Right cardiac atrium (tissue), 5 donors: ENCODE results near the gene FMNL1. TPM values are rescaled to one million over a fixed set of nuclear protein-coding genes. Genes with fewer than 3 reads are reported as not detected.

Experiments used
- ATAC-seq, 2 donors: fragments of 200-7000 bp; cut with Tn5 transposase; one replicate each; pipeline versions ENCODE4 v1.8.0 to v1.9.1; 2020; ENCODE audit warnings: moderate library complexity in 2 of 2, mild to moderate bottlenecking in 1 of 2
- DNase-seq, 3 donors: peaks; one replicate each; pipeline ENCODE4 v3.0.0-alpha.2; 2020
- H3K27ac ChIP-seq: one replicate; pipeline ENCODE4 v1.5.1; 2013; ENCODE audit warnings: mild to moderate bottlenecking, low read length, control low read depth, moderate library complexity
- H3K27me3 ChIP-seq: one replicate; pipeline ENCODE4 v1.6.1; 2013; ENCODE audit not compliant: control insufficient read depth, insufficient read depth
- H3K4me1 ChIP-seq: one replicate; pipeline ENCODE4 v1.6.1; 2013; ENCODE audit warnings: low read length; ENCODE audit not compliant: control insufficient read depth, insufficient read depth
- H3K4me3 ChIP-seq: one replicate; pipeline ENCODE4 v1.5.1; 2013; ENCODE audit warnings: low read length, control low read depth
- H3K9me3 ChIP-seq: one replicate; pipeline ENCODE4 v1.6.1; 2013; ENCODE audit warnings: low read length; ENCODE audit not compliant: control insufficient read depth
- WGBS: extraction: QIAGEN DNeasy Blood & Tissue Kit; methylation state at CpG from one replicate; pipeline ENCODE4 v1.1.7; 2013; 5-methylcytosine and 5-hydroxymethylcytosine counted together
- intact Hi-C, 4 donors: fragments of 100-400 bp; cut with DNase I; formaldehyde crosslinking; loops; one replicate each; pipeline versions ENCODE4 v1.11.0 to v1.14.0; 2022 to 2023
- polyA plus RNA-seq: library from polyadenylated mRNA; stranded (reverse); fragments of 200-250 nt; gene quantifications from one replicate; pipeline ENCODE4 v1.2.3, GENCODE V29; 2013
- total RNA-seq, 4 donors: library from RNA; stranded (reverse); fragmentation: NEBNext Ultra II Directional; extraction: Animal tissue kit (Norgen Biotek cat#: 25700); gene quantifications; one replicate each; pipeline ENCODE4 v1.2.1, GENCODE V29; 2021
- donor health status: healthy with polysubstance abuse.
- donor health status: DM: no; HTN: yes; CAD: no.
- donor health status: DM: no; HTN: no; CAD: no.
- donor health status: DM: no; HTN: yes; CAD: no; lungs with severe emphysema.
- donor health status: DM: yes; HTN: yes; CAD: no.

FMNL1 gene
- total and polyA plus RNA-seq, 5 donors = 10.5 to 17.0 (median 13.0) TPM

DNA sequence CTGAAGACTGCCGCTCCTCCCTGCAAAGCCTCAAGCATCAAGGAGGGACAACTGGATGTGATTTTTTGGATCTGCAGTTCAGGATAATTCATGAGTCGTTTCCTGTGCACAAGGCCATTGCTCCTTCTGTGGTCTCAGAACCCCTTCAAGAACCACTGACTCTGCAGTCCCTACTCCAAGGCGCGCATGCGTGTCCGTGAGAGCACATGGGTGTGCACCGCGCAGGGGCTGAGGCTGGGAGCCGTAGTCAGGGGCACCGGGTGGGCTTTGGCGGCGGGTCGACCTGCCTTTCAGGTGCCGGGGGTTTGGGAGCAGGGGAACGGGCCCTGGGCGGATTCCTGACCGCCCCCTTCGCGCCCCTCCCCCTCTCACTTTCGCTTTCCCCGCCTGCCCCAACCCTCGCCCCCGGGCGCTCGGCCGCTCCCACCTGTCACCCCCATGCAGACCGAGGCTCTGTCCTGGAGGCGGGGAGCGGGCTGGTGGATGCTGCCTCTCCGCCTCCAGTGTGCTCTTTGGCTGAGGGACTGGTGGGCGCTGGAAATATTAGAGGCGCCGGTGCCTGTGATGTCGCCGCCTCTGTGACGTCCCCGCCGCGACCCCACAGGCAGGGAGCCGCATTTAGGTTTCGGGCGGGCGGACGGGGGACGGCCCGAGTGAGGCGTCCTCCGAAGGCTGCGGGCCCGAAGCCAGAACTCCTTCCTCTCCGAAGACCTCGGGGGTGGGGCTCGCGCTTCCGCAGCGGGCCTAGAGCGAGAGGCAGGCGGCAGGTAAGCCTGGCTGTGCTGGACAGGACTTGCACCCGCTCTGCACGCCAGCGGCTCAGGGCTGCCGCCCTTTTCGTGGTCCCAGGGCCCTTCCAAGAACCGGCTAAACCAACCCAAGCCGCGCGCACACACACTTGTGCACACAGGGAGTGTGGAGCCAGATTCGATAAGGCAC lies 40.2 kb downstream of the FMNL1 start, which contains the start of gene SPATA32:
Gene SPATA32, minus strand, starts transcription at position 518 of the 939 bp plus-strand sequence. Its CDS starts 78 bp downstream, at position 440.
- peaks cover 8% of the 10 kb centered on the region for H3K4me1 ChIP-seq
- no peak within 1 kb of the TSS for H3K27ac ChIP-seq
- no peaks in the 10 kb centered on the region for H3K27me3 ChIP-seq
- WGBS = 3% methylated on average over 68 of the region's 68 CpGs
- H3K4me3 ChIP-seq = peak within 1 kb of the TSS; percentile 61
- H3K9me3 ChIP-seq = no peaks in the 10 kb centered on the region
- DNase-seq (peak; percentile 68 to 88 (median 86)), ATAC-seq (peak; percentile 51 to 57)
- intact Hi-C loops = no loop called here

DNA sequence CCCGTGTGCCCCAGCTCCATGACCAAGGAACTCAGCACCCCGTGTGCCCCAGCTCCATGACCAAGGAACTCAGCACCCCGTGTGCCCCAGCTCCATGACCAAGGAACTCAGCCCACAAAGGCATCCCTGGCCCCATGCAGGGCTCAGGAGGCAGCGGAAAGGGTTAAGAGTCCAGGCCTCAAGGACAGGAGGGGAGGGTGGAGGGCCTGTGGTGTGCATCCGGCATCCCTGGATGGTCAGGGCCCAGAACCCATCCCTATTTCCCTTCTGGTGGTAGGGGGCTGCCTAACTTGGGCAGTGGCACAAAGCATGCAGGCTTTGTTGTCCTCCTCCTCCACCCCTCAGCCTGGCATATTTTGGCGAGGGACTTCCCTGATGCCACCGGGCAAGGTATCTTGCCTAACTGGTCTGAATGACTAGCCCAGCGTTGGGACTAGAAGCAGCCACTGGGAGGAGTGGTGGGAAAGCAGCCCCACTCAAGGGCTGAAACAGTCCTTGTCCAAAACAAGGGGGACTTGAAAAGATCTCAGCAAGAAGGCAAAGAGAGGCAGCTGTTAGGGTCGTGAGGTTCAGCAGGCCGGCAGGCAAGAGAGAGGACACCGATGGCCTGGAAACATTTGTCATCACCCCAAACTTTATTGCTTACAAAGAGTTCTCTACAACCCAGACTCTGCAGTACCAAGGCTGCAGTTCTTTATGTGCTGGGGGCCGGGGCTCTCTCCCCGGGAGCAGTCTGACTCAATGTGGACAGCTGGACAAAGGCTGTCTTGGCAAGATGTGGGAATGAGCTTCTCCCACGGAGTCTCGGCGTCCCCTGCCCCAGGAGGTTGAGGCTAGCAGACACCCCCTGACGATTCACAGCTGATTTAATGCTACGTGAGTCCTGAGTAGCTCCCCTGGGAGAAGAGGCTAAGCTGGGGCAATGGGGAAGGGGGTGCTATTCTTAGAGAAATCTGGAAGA lies 41.1 kb downstream of the FMNL1 start:
- H3K4me1 ChIP-seq = peaks cover 8% of the 10 kb centered on the region
- DNase-seq = peak in 2 of 3 donors; percentile 61
- H3K27me3 ChIP-seq = no peaks in the 10 kb centered on the region
- intact Hi-C loops = no loop called here
- WGBS = 43% methylated on average over 18 of the region's 18 CpGs
- no peak overlapping the region for H3K4me3 ChIP-seq
- ATAC-seq = peak; percentile 31 to 51
- peak overlapping the region; percentile 9 for H3K27ac ChIP-seq
- H3K9me3 ChIP-seq = no peaks in the 10 kb centered on the region

DNA sequence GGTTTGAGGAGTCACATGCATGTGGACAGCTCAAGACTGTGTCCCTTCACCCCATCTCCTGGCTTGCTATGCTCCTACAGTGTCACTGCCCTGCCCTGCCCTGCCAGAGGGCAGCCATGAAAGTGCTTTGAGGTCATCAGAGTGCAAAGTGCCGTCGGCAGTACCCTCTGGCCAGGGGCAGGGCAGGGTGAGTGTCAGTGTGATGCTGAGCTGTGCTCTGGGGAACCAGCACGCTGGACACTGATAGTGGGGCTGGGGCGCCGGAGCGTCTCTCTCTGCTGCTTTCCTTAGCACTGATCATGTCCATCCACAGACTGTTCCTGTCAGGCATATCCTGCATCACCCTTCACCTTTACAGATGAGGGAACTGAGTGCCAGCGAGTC lies 41.8 kb downstream of the FMNL1 start:
- H3K4me3 ChIP-seq = no peak overlapping the region
- WGBS = 52% methylated on average over 7 of the region's 7 CpGs
- peak in 1 of 3 donors; percentile 49 for DNase-seq
- ATAC-seq = peak; percentile 2 to 6
- intact Hi-C loops = no loop called here
- no peaks in the 10 kb centered on the region for H3K27me3 ChIP-seq
- H3K27ac ChIP-seq = peak overlapping the region; percentile 9
- H3K4me1 ChIP-seq = peaks cover 8% of the 10 kb centered on the region
- no peaks in the 10 kb centered on the region for H3K9me3 ChIP-seq

DNA sequence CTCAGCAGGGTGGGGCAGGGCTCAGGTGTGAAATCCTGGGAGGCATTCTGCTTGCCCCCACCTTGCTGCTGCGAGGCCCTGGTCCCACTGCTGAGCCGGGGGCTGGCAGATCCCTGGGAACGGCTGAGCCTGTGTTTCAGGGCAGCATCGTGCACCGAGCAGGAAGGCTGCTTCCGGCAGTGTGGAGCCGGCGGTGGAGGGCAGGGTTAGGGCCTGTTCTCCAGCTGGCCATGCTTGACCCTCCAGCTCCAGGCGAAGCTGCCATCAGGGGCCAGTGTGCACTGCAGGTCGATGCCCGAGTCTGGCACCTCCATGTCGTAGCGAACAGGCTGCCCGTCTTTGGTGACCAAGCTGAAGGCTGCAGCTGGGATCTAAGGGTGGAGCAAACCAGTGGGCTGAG lies 42.7 kb downstream of the FMNL1 start:
- H3K9me3 ChIP-seq = no peaks in the 10 kb centered on the region
- H3K4me3 ChIP-seq = no peak overlapping the region
- ATAC-seq (no peak), DNase-seq (peak in 1 of 3 donors; percentile 52)
- no peaks in the 10 kb centered on the region for H3K27me3 ChIP-seq
- 88% methylated on average over 14 of the region's 14 CpGs for WGBS
- no peak overlapping the region for H3K27ac ChIP-seq
- peaks cover 8% of the 10 kb centered on the region for H3K4me1 ChIP-seq
- intact Hi-C loops = no loop called here

DNA sequence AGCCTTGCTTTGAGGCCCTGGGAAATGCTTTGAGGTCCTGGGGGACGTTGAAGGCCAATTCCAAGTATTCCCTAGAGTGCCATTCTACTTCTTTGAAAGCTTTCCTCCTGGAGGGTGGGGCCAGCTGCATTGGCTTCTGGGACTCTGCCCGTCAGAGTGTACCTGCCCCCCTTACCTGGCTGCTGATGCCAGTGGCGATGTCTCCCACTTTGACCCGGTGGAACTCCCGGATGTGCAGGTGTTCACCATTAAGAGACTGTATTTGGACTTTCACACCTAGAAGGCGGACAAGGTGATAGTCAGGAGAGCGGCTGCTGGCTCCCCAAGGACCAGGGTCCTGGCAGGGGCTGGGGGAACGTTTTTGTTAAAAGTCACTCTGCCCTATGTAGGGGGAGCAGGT lies 43.3 kb downstream of the FMNL1 start:
- DNase-seq = no peak
- Histone ChIP-seq H3K4me1 (peaks cover 8% of the 10 kb centered on the region), H3K9me3 (no peaks in the 10 kb centered on the region), H3K4me3 (no peak overlapping the region), H3K27me3 (no peaks in the 10 kb centered on the region), H3K27ac (no peak overlapping the region)
- no peak for ATAC-seq
- intact Hi-C loops = loop anchor here in 1 of 4 donors (5.0 kb wide), 1 partner anchor 117 kb away; no protein-coding TSS in a partner anchor
- WGBS = 81% methylated on average over 8 of the region's 8 CpGs

DNA sequence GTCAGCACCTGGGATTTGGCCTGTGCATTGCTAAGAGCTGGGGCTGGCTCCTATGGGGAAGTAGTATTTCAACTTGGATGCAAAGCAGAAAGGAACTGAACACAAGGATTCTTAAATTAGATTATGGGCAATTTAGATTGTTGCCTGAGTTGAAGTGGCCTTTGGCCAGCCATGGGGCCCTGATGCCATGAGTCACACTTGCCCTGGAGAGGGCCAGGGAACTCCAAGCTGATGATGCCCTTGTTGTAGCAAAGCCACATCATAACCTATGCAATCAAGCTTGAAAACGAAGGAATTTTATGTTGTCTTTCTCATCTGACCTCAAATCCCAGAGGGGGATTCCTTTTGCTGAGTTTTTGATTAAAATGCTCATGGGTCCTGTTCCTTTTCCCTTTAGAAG lies 44.1 kb downstream of the FMNL1 start:
- peaks cover 8% of the 10 kb centered on the region for H3K4me1 ChIP-seq
- H3K9me3 ChIP-seq = no peaks in the 10 kb centered on the region
- no peak overlapping the region for H3K27ac ChIP-seq
- intact Hi-C loops = loop anchor here in 1 of 4 donors (5.0 kb wide), 1 partner anchor 116 kb away; no protein-coding TSS in a partner anchor
- DNase-seq (no peak), ATAC-seq (no peak)
- WGBS = 73% methylated on average over 1 of the region's 1 CpG
- no peak overlapping the region for H3K4me3 ChIP-seq
- H3K27me3 ChIP-seq = no peaks in the 10 kb centered on the region

DNA sequence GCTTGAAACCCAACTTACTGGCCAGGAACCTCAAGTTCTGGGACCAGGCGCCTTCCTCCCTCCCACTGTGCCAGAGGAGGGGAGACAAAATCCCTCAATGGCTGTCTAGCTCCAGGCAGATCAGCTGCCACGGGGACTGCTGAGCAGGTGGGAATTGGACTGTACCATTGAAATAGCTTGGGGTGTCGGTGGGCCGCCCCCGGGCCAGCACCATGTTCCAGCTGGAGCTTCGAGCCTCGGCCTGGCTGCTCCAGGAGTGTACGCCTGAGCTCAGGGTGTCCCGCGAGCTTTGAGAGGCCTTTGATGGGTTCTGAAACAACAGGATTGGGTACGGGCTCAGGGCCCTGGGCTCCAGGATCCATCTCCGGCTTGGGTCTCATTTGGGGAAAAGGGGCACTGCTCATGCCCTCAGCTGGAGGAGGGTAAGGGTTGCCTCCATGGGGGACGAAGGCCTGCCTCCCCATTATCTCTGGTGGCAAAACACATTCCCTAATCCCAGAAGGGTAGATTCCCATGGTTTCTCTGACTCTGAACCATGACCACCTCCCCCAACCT lies 44.8 kb downstream of the FMNL1 start:
- Histone ChIP-seq H3K9me3 (no peaks in the 10 kb centered on the region), H3K27me3 (no peaks in the 10 kb centered on the region), H3K27ac (no peak overlapping the region), H3K4me1 (peaks cover 4% of the 10 kb centered on the region), H3K4me3 (no peak overlapping the region)
- DNase-seq (no peak), ATAC-seq (no peak)
- whole genome bisulfite sequencing = 89% methylated on average over 13 of the region's 13 CpGs
- intact Hi-C loops = loop anchor here in 1 of 4 donors (5.0 kb wide), 1 partner anchor 116 kb away; no protein-coding TSS in a partner anchor

DNA sequence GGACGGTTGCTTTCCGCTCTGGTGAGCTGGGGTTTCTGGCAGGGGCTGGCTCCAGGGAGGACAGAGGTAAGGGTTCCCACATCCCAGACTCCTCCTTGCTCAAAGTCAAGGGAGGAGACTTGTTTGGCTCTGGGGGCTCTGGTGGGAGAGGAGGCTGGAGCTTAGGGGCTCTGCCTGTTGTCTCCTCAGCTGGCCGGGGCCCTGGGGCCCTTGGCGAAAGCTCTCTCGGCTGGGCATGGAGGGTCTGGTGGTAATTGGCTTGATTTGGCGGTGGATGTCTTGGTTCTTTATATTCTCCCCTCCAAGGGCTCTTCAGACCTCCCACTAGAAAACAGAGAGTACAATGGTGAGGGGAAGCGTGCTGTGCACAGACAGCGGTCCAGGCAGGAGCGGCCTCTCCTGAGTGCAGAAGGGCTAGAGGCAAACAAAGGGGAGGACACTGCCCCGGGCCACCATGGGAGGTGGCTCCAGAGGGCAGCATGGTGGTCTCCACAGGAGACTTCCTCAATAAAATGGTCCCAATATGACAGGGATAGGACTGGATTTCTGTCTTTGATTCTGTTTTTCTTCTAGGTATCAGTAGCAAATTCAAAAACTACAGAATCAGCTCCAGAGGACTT lies 45.9 kb downstream of the FMNL1 start:
- Histone ChIP-seq H3K27ac (no peak overlapping the region), H3K4me3 (no peak overlapping the region), H3K9me3 (no peaks in the 10 kb centered on the region), H3K4me1 (peaks cover 3% of the 10 kb centered on the region), H3K27me3 (no peaks in the 10 kb centered on the region)
- no peak for DNase-seq
- 96% methylated on average over 10 of the region's 10 CpGs for WGBS
- intact Hi-C loops = loop anchor here in 1 of 4 donors (5.0 kb wide), 1 partner anchor 115 kb away; no protein-coding TSS in a partner anchor
- ATAC-seq = no peak

DNA sequence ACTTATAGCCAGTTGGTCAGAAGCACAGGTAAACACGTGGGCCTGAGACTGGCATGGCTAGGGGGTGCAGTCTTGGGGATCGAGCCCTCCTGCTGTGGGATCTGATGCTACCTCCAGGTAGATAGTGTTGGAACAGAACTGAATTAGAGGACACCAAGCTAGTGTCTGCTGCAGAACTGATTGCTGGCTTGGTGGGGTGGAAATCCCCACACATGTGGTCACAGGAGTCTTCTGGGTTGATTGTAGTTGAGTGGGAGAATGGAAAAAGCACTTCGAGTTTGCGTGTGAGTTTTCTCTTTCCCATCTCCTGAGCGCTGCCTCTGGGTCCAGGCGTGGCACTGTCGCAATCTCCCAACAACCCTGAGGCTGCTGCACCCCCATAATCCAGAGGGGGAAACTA lies 48.2 kb downstream of the FMNL1 start:
- Histone ChIP-seq H3K27ac (no peak overlapping the region), H3K27me3 (no peaks in the 10 kb centered on the region), H3K9me3 (no peaks in the 10 kb centered on the region), H3K4me1 (no peaks in the 10 kb centered on the region), H3K4me3 (no peak overlapping the region)
- WGBS = 96% methylated on average over 7 of the region's 7 CpGs
- DNase-seq (no peak), ATAC-seq (no peak)
- intact Hi-C loops = loop anchor here in 2 of 4 donors (5.0 to 10.0 kb wide), 2 partner anchors 45 to 112 kb away; partner anchors contain the start of gene FMNL1 (in 1 of the 2)

DNA sequence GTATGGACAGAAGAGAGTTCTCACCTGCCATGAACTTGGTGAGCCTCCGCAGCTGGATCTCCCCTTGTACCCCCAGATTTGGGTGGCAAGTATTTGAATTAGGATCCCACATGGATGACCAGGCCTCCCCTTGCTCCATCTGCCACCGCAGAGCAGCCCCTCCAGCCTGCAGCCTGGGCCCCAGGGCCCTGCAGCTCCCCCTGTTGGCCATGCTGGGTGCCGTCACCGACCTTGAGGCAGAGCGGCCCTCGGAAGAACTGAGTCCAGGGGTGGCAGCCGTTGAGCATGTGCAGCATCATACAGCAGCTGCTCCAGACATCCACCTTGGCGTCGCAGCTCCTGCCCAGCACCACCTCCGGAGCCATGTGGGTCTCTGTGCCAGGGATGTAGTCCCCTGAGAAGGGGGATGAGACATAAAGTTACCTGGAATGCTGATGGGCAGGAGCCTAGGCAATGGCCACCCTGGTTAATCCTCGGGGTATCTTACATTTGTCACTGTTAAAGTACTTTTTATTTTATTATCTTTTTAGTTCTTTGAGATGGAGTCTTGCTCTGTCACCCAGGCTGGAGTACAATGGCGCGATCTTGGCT lies 49.2 kb downstream of the FMNL1 start:
- intact Hi-C loops = loop anchor here in 1 of 4 donors (10.0 kb wide), 1 partner anchor 46 kb away; the partner anchor contains the start of gene FMNL1
- DNase-seq = peak in 1 of 3 donors; percentile 60
- Histone ChIP-seq H3K27me3 (no peaks in the 10 kb centered on the region), H3K4me3 (no peak overlapping the region), H3K9me3 (no peaks in the 10 kb centered on the region), H3K27ac (no peak overlapping the region), H3K4me1 (no peaks in the 10 kb centered on the region)
- no peak for ATAC-seq
- WGBS = 78% methylated on average over 13 of the region's 13 CpGs
